Ascending aorta (tissue), 2 donors: ENCODE results near the gene TMEM240. TPM values are rescaled to one million over a fixed set of nuclear protein-coding genes. Genes with fewer than 3 reads are reported as not detected.
"Not testable (repeated sequence)": the region's sequence is repeated elsewhere in the genome, so short reads cannot be mapped to it uniquely, and the experiment has no call there.

ENCODE experiments used
- DNase-seq, 2 donors: peaks; one replicate each; pipeline ENCODE4 v3.0.0-alpha.2; 2019; ENCODE audit warnings: low spot score in 2 of 2
- H3K27ac ChIP-seq, 2 donors: fragments of 200-600 bp; sonication (generic); one replicate each; pipeline ENCODE4 v1.5.1; 2016 to 2017; ENCODE audit warnings: mild to moderate bottlenecking in 1 of 2
- H3K27me3 ChIP-seq: fragments of 200-600 bp; sonication (generic); one replicate; pipeline ENCODE4 v1.5.1; 2017
- H3K36me3 ChIP-seq, 2 donors: fragments of 200-600 bp; sonication (generic); one replicate each; pipeline ENCODE4 v1.5.1; 2016
- H3K4me1 ChIP-seq, 2 donors: fragments of 200-600 bp; sonication (generic); one replicate each; pipeline ENCODE4 v1.5.1; 2016 to 2017; ENCODE audit warnings: mild to moderate bottlenecking in 1 of 2
- H3K4me3 ChIP-seq, 2 donors: fragments of 200-600 bp; sonication (generic); one replicate each; pipeline ENCODE4 v1.5.1; 2016 to 2017; ENCODE audit warnings: mild to moderate bottlenecking in 1 of 2
- H3K9me3 ChIP-seq, 2 donors: fragments of 200-600 bp; sonication (generic); one replicate each; pipeline ENCODE4 v1.5.1; 2016
- CTCF ChIP-seq, 3 experiments: fragments of 200-600 bp in 2 of 3; fragments of 450-650 bp in 1 of 3; sonication (generic) in 2 of 3; IDR thresholded peaks; one replicate each; pipeline ENCODE4 v1.5.1; 2016 to 2019; ENCODE audit warnings: antibody characterized with exemption in 3 of 3, mild to moderate bottlenecking in 1 of 3, moderate library complexity in 1 of 3
- intact Hi-C: fragments of 100-400 bp; cut with DNase I; formaldehyde crosslinking; loops from one replicate; pipeline ENCODE4 v1.15.1; 2023
- total RNA-seq: library from RNA; depleted of rRNA; stranded (reverse); fragments of >200 nt; gene quantifications from one replicate; pipeline ENCODE4 v1.1.0, GENCODE V29; 2016

TMEM240 gene
- total RNA-seq, 1 donor from 2014 or later, result not detected

DNA sequence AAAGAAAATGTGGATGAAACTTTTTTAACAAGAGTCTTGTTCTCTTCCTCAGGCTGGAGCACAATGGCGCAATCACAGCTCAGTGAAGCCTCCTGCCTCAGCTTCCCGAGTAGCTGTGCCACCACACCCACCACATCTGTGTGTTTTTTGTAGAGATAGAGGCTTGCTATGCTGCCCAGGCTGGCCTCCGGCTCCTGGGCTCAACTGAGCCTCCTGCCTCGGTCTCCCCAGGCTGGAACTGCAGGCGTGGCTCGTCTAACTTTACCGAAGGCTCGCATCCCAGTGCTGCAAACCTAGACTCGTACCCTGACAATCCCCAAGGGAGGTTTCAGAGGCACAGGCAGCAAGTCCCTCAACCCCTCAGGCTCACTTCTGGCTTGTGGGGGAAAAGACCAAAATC is 19.8 kb upstream of the TMEM240 start:
- peaks cover 38 to 52% of the 10 kb centered on the region in 2 donors for H3K36me3 ChIP-seq

DNA sequence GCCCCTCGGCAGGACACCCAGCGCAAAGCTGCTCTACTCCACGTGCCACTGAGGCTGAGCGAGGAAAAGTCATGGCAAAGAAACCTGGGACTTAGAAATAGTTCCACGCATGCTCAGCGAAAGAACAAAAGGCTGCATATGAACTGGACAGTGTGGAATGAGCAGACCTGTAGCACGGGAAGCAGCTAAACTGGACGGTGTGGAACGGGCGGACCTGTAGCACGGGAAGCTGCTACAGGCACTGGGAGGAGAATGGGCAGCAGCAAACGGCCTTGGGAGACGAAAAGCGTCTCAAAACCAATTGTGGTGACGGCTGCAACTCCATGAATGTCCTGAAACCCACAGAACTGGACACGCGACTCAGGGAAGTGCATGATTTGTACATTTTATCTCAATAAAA is 18.6 kb upstream of the TMEM240 start:
- Histone ChIP-seq H3K4me3 (no peak overlapping the region), H3K36me3 (peaks cover 34 to 43% of the 10 kb centered on the region in 2 donors), H3K9me3 (no peaks in the 10 kb centered on the region), H3K27ac (no peak overlapping the region), H3K4me1 (no peaks in the 10 kb centered on the region), H3K27me3 (no peaks in the 10 kb centered on the region)
- intact Hi-C loops, result no loop called here
- DNase-seq, result no peak
- no peak for TF ChIP-seq CTCF (IDR thresholded peaks at IDR 0.05)

More for the DNA sequence above, 19.8 kb upstream of the TMEM240 start:
- H3K4me1 ChIP-seq, result no peaks in the 10 kb centered on the region
- no peaks in the 10 kb centered on the region for H3K27me3 ChIP-seq
- intact Hi-C loops, result no loop called here
- no peak for TF ChIP-seq CTCF (IDR thresholded peaks at IDR 0.05)
- H3K9me3 ChIP-seq, result no peaks in the 10 kb centered on the region
- H3K27ac ChIP-seq, result no peak overlapping the region
- no peak for DNase-seq
- H3K4me3 ChIP-seq, result no peak overlapping the region

DNA sequence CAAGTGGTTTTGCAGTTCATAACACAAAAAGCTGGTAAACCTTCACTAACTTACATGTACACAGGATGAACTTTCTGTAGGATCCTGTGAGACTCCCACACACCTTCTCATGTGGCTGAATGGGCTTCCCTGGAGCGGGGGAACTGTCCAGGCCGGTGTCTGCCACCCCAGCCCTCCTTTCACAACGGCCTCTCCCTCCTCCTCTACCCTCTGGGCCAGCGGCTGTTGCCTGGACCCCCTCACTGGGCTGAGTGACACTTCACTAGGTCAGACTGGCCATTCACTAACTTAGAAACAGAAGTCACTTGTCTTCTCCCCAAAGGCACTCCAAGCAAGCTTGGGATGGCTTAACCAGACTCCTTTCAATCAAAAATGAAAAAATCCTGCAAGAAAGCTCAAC is 18.2 kb upstream of the TMEM240 start:
- no peak for DNase-seq
- Histone ChIP-seq H3K4me3 (no peak overlapping the region), H3K9me3 (no peaks in the 10 kb centered on the region), H3K4me1 (no peaks in the 10 kb centered on the region), H3K27me3 (no peaks in the 10 kb centered on the region), H3K27ac (no peak overlapping the region), H3K36me3 (peaks cover 29 to 38% of the 10 kb centered on the region in 2 donors)
- intact Hi-C loops, result no loop called here
- TF ChIP-seq CTCF (IDR thresholded peaks at IDR 0.05), result no peak

- H3K36me3 ChIP-seq, result peaks cover 20 to 29% of the 10 kb centered on the region in 2 donors
These were observed 17.3 kb upstream of the TMEM240 start for GRCh38 chr1:1557688-1558087.

GRCh38 chr1:1556961-1557360 is 16.5 kb upstream of the TMEM240 start:
- H3K9me3 ChIP-seq, H3K27me3 ChIP-seq, H3K4me3 ChIP-seq, DNase-seq, H3K27ac ChIP-seq, H3K4me1 ChIP-seq, intact Hi-C loops: not testable (repeated sequence)
- peaks cover 15 to 22% of the 10 kb centered on the region in 2 donors for H3K36me3 ChIP-seq

More at GRCh38 chr1:1557688-1558087, 17.3 kb upstream of the TMEM240 start:
- H3K27me3 ChIP-seq, H3K27ac ChIP-seq, H3K9me3 ChIP-seq, intact Hi-C loops, H3K4me3 ChIP-seq, DNase-seq, H3K4me1 ChIP-seq: not testable (repeated sequence)

- H3K27ac ChIP-seq, result no peak overlapping the region
- H3K9me3 ChIP-seq, result no peaks in the 10 kb centered on the region
- intact Hi-C loops, result no loop called here
- H3K4me1 ChIP-seq, result no peaks in the 10 kb centered on the region
- H3K4me3 ChIP-seq, result no peak overlapping the region
- no peaks in the 10 kb centered on the region for H3K27me3 ChIP-seq
- no peak for DNase-seq
- no peak for TF ChIP-seq CTCF (IDR thresholded peaks at IDR 0.05)
- H3K36me3 ChIP-seq, result peaks cover 12 to 17% of the 10 kb centered on the region in 2 donors
These were observed 16.1 kb upstream of the TMEM240 start for GRCh38 chr1:1556505-1556904.
